ENCODE measurements around the gene CHST8. TPM values are rescaled to one million over a fixed set of nuclear protein-coding genes. Genes with fewer than 3 reads are reported as not detected.

CHST8 gene
- total RNA-seq, 6 experiments from 2014 or later: not detected

- Mint-ChIP-seq H3K9me3 (peaks cover 22% of the 10 kb centered on the region), H3K4me1 (ENCODE audit: low read depth) (no peaks in the 10 kb centered on the region), H3K27ac (no peak overlapping the region), H3K27me3 (ENCODE audit: insufficient read depth) (peaks cover 7% of the 10 kb centered on the region), H3K4me3 (no peak overlapping the region), H3K36me3 (ENCODE audit: low read depth) (peaks cover 4% of the 10 kb centered on the region; the same call in 1 of the 2 replicates)
- no peak for TF ChIP-seq CTCF (IDR thresholded peaks at IDR 0.05)
- DNase-seq: no peak
Measured at GRCh38 chr19:33640773-33641172, 19.0 kb downstream of the CHST8 start.

DNA sequence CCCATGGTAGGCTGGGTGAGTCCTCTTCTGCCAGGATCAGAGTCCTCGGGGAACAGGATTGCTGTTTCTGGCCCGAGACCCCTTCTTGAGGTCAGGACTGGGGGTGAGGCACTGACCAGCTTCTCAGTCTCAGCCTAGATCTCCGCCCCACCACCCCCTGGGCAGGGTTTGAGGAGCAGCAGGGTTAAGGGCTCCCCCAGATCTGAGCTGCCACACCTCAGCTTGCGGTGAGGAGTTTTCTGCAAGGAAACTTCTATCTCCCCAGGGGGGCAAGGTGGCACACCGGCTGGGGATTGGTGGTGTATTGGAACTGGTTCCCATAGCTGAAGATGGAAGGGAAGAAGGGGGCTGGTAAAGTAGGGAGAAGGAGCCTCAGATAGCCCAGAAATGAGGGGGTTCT, 19.5 kb downstream of the CHST8 start:
- no peak overlapping the region for H3K4me3 Mint-ChIP-seq
- no peak for DNase-seq
- H3K4me1 Mint-ChIP-seq (ENCODE audit: low read depth): no peaks in the 10 kb centered on the region
- H3K9me3 Mint-ChIP-seq: peaks cover 19% of the 10 kb centered on the region
- TF ChIP-seq CTCF (IDR thresholded peaks at IDR 0.05): no peak
- H3K36me3 Mint-ChIP-seq (ENCODE audit: low read depth): peaks cover 2% of the 10 kb centered on the region; the same call in 1 of the 2 replicates
- H3K27ac Mint-ChIP-seq: no peak overlapping the region
- peaks cover 7% of the 10 kb centered on the region for H3K27me3 Mint-ChIP-seq (ENCODE audit: insufficient read depth)

- TF ChIP-seq CTCF (IDR thresholded peaks at IDR 0.05): no peak
- H3K27me3 Mint-ChIP-seq (ENCODE audit: insufficient read depth): peaks cover 7% of the 10 kb centered on the region
- H3K36me3 Mint-ChIP-seq (ENCODE audit: low read depth): no peaks in the 10 kb centered on the region; the same call in 1 of the 2 replicates
- no peaks in the 10 kb centered on the region for H3K4me1 Mint-ChIP-seq (ENCODE audit: low read depth)
- peaks cover 21% of the 10 kb centered on the region for H3K9me3 Mint-ChIP-seq
- no peak for DNase-seq
- no peak overlapping the region for H3K4me3 Mint-ChIP-seq
- no peak overlapping the region for H3K27ac Mint-ChIP-seq
Measured at GRCh38 chr19:33641956-33642498, 20.3 kb downstream of the CHST8 start.

DNA sequence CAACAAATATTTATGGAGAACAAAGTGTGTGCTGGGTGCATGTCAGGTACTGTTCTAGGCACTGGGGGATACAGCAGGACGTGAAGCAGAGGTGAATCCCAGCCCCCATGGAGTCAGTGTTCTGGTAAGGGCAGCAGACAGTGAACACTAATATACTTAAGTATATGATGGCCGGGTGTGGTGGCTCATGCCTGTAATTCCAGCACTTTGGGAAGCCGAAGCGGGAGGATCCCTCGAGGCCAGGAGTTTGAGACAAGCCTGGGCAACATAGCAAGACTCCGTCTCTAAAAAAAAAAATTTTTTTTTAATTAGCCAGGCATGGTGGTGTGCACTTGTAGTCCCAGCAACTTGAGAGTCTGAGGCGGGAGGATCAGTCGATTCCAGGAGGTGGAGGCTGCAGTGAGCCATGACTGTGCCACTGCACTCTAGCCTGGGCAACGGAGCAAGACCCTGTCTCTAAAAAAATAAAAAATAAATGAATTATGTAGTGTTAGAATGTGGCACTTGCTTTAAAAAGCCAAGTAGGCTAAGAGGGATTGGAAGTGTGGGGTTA, 22.6 kb downstream of the CHST8 start:
- peaks cover 3% of the 10 kb centered on the region for H3K27me3 Mint-ChIP-seq (ENCODE audit: insufficient read depth)
- no peaks in the 10 kb centered on the region for H3K4me1 Mint-ChIP-seq (ENCODE audit: low read depth)
- H3K9me3 Mint-ChIP-seq: peaks cover 19% of the 10 kb centered on the region
- TF ChIP-seq CTCF (IDR thresholded peaks at IDR 0.05): no peak
- H3K4me3 Mint-ChIP-seq: no peak overlapping the region
- DNase-seq: no peak
- H3K36me3 Mint-ChIP-seq (ENCODE audit: low read depth): no peaks in the 10 kb centered on the region; the same call in 1 of the 2 replicates
- no peak overlapping the region for H3K27ac Mint-ChIP-seq

GRCh38 chr19:33646306-33646705, 24.6 kb downstream of the CHST8 start:
- peaks cover 3% of the 10 kb centered on the region for H3K27me3 Mint-ChIP-seq (ENCODE audit: insufficient read depth)
- no peaks in the 10 kb centered on the region for H3K4me1 Mint-ChIP-seq (ENCODE audit: low read depth)
- no peak overlapping the region for H3K27ac Mint-ChIP-seq
- peaks cover 19% of the 10 kb centered on the region for H3K9me3 Mint-ChIP-seq
- DNase-seq: no peak
- TF ChIP-seq CTCF (IDR thresholded peaks at IDR 0.05): no peak
- no peaks in the 10 kb centered on the region; the same call in 1 of the 2 replicates for H3K36me3 Mint-ChIP-seq (ENCODE audit: low read depth)
- no peak overlapping the region for H3K4me3 Mint-ChIP-seq
